NCI-H1092 treated with DMSO at 0.1 percent for 48 hours (cell line): Measurements from ENCODE around the gene C11orf21.

Source experiments
- DNase-seq: peaks from one replicate; lab custom pipeline; 2025; lab: John Stamatoyannopoulos, UW

C11orf21 gene

DNA sequence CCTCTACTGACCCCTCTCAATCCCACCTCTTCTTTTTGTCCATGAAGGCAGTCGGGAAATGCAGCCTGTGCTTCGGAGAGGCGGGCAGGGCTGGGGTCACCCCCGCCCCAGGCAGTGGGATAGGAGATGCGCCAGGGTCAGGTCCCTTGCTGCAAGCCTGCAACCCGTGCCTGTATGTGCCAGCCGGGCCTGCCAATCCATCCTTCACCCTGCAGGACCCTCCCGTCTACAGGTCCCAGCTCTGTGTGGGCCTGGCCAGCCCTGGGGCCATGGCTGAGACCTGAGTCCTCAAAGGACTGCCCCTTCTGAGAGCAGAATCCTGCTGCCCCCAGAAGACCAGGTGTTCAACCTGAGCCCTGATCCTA, 42.3 kb downstream of the C11orf21 start:
- DNase-seq: no peak

DNA sequence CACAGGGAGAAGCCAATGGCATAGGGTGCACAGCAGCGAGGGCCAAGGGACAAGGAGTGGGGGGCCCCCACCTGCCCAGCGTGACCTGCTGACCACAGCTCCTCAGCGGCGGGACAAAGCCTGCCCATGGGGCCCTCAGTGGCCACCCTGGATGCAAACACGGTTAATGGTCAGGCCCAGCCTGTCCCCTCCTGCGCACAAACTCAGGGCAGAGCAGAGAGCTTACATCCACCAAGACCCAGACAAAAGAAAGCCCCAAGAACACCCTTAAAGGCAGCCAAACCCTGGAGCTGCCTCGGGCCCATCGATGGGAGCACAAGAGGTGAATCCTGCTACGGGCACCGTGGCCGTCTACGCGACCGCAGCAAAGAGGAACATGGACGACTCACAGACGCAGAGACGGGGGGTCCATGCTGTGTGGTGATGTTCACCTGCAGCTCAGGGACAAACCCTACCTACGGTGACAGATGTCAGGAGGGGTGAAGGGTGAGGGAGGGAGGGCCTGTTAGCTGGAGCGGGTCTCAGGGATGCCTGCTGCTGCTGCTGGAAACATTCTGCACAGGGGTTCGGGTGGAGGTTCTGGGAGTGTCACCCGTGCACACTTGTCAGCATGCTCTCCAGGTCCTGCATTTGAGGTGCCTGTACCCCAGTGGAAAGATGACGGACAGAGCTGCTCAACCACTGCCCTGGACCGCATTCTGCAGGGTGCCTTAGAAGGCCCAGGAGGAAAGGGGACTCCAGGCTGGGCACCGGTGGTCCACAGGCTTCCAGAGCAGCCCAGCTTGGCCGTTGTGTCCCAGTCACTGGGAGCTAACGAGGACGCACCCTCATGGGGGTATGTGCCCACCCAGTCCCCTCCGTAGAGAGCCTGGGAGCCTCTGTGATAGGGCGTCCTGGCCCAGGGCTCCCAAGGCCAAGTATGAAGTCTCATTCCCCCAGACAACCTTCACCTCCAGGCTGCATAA, 42.9 kb downstream of the C11orf21 start:
- no peak for DNase-seq

DNA sequence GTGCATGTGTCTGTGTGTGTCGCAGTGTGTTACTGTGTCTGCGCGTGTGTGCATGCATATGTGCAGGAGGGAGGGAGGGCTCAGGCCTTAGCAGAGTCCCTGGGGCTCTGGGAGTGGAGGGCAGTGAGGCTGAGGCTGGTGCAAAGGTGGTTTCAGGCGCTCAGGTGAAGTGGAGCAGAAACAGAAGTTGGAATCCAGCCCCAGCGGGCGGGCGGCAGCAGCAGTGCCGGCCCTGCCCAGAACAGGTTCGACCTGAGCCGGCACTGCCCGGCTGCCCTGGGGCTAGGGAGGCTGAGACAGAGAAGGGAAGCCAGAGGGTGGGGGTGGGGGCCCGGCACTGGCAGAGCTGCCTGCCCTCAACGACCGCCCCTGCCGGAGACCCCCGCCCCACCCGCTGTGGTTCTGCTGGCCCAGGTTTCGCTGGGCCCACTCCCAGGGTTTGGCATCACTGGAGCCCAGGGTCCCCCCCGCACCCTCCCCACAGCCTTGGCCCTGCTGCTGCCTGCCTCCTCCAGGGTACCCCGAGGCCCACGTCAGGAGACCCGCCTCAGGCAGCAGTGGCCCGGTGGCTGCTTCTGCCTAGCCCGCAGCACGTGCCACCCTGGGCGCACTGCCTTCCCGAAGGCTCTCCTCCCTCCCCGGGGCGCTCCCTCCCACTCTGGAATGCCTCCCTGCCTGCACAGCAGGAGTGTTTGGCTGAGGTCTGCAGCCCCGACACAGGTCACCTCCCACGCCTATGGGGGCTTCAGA, 44.6 kb downstream of the C11orf21 start:
- no peak for DNase-seq

DNA sequence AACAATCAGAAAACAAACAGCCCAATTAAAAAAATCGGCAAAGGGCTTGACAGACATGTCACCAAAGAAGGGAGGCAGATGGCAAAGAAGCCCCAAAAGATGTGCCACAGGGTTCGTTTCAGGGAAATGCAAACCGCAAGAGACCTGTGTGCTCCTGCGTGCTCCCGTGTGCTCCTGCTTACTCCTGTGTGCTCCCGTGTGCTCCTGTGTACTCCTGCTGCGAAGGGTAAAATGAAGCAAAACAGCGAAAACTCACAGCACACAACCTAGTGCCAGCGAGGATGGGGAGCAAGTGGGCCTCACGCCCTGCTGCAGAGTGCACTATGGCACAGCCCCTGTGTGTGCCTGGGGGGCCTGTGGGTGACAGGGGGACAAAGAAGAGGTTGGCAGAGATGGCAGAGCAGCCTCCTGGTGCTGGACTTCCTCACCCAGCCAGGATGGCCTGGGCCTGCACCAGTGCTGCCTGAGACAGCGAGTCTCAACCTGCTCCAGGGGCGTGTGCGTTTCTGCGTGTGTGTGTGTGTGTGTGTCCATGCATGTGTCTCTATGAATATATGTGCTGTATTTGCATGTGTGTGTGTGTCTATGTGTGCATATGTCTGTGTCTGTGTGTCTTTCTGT, 45.3 kb downstream of the C11orf21 start:
- DNase-seq: no peak

DNA sequence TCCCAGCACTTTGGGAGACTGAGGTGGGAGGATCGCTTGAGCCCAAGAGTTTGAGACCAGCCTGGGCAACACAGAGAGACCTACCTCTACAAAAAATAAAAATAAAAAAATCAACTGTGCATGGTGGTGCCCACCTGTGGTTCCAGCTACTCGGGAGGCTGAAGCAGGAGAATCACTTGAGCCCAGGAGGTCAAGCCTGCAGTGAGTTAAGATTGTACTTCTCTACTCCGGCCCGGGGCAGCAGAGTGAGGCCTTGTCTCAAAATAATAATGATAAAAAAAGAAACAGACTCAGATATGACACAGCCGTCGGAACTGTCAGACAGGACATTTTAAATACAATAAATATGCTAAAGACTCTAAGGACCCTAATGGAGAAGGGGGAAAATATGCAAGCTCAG, 49.7 kb downstream of the C11orf21 start:
- DNase-seq: no peak

DNA sequence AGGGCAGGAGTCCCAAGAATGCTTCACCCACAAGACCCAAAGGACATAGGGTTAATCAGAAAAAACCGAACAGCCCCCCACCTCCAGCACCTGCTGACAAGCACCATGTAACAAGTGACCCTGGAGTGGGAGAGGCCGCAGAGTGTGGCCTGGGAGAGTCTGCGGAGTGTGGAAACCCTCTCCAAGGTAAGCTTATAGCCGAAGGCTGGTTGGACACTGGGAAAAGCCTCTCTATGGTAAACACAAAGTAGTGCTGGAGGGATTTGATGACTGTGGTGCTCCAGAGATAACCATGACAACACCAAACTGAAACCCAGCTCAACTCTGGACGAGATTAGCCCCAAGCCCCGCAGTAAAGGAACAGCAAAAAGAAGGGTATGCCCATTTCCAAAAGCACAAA, 50.6 kb downstream of the C11orf21 start:
- no peak for DNase-seq

DNA sequence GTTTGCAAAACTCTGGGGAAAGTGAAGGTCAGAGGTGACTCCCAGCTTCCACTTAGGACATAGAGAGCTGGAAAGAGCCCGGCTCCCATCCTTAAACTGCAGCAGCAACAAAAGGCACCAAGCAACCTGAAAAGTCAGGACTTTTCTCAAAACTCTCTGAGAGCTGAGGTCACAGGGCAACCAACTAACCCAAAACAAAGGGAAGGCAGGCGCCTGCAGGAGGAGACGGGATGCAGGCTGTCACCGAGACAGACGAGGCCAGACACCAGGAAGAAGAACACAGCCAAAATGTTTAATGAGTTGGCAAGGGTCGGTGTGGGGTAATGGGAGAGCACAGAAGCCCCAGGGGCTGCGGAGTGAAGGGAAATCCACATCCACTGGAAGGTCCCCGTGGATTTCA, 51.2 kb downstream of the C11orf21 start:
- DNase-seq: no peak

DNA sequence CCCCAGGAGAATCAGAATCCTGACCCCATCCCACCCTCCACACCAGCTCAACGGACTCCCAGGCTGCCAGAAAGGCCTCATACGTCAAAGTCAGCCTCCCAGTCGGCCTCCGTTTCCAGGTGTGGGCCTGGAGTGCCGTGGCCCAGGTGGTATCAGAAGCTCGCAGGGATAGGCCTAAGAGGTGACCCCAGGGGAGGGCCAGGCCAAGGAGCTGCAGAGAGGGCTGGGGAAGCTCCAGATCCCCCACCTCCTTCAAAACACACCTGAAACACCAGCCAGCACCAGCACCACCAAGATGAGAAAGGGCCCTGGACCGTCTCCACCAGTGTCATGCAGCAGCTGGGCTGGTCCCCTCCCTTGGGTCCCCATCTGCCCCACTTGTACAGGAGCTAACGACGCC, 51.7 kb downstream of the C11orf21 start:
- no peak for DNase-seq

DNA sequence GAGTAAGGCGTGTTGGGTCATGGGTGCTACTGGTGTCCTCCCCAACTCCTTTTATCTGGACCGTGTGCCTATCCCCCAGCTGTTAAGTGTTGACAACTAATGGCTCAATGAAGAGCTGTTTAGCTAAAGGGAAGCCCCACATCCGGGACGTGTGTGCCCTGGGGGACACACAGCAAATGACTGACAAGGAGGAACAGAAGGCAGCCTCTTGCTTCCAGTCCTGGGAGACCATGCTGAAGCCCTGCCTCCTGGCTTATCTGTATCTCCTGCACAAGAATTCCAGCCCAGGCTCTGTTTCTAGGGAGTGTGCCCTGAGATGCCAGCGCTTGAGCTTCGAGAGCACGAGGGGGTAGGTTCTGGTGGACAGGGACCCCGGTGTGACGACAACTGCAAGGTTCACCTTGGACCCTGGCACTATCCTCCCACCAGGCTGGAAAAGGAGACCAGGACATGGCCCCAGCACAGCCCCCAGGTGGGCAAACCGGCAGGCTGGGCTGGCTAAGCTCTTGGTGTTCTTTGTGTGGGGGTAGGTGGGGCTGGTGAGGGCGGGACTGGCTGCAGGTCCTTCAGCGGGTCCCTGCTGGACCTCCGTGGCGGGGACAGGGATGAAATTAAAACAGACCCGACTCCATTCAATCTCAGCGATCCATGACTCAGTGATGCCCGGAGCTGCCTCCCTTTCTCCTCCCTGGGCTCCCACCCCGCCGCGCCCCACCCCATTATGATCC, 52.4 kb downstream of the C11orf21 start:
- no peak for DNase-seq

DNA sequence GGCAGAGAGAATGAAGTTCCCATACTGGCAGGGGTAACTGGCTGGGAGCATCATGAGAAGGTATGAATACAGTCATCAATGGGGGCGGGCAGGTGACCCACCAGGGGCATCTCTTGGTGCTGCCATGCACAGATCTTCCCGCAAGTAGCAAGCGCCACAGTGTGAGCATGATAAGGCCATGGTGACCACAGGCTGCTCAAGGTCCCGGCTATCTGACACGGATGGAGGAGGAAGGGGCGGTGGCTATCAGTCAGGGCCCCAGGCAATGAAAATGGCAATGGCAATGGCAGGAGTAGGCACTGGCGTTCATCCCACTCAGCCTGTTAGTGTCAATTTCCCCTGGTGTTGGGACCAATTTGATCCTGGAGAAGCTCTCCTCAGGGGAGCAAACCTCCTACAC, 53.0 kb downstream of the C11orf21 start:
- DNase-seq: no peak

DNA sequence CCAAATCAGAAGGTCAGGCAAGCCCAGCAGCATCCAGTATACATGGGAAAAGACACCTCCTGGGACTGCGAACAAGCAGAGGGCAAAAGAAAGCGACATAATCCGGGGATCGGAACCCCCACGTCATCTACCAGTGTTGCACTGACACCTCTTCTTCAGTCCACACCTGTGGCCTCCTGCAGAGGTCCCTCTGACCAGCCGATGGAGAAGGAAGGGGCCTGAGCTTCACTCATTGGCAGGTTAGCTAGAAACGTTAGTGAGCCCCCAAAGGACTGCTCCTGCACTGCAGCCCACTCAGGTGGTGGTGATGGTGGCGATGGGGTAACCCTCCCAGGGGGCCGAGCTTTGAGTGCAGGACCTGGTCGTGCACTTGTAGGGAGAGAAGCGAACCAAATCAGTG, 53.5 kb downstream of the C11orf21 start:
- no peak for DNase-seq

DNA sequence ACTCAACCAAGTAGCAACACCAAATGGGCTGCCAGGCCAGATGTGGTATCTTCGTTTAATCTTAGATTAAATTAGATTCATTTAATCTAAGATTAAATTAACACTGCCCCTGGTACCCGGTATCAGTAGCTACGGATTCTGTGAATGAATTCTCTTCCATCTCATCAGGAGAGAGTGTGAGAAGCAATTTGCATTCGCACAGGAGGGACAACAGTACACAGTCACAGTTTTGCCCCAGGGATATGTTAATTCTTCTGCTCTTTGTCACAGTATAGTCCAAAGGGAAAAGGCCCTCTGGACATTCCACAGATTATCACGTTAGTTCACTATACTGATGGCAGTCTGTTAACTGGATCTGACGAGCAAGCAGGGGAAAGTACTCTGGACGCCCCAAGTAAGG, 54.2 kb downstream of the C11orf21 start:
- DNase-seq: no peak
